Coronary artery (tissue), 2 donors: ENCODE results near the gene UCK1.

Experiments
- DNase-seq: peaks from one replicate; pipeline ENCODE4 v3.0.0-alpha.2; 2017; ENCODE audit warnings: low spot score
- H3K27ac ChIP-seq, 2 donors: fragments of 200-600 bp; sonication (generic); one replicate each; pipeline ENCODE4 v1.5.1; 2016 to 2019
- H3K4me3 ChIP-seq: fragments of 200-600 bp; sonication (generic); 2 replicates; pipeline ENCODE4 v1.5.1; 2016; ENCODE audit warnings: mild to moderate bottlenecking, moderate library complexity
- TF ChIP-seq, protein P1 (sequence below): fragments of 200-600 bp; sonication (generic); IDR thresholded peaks from one replicate; pipeline ENCODE4 v1.5.1; 2019; ENCODE audit warnings: antibody characterized with exemption

Gene UCK1

DNA sequence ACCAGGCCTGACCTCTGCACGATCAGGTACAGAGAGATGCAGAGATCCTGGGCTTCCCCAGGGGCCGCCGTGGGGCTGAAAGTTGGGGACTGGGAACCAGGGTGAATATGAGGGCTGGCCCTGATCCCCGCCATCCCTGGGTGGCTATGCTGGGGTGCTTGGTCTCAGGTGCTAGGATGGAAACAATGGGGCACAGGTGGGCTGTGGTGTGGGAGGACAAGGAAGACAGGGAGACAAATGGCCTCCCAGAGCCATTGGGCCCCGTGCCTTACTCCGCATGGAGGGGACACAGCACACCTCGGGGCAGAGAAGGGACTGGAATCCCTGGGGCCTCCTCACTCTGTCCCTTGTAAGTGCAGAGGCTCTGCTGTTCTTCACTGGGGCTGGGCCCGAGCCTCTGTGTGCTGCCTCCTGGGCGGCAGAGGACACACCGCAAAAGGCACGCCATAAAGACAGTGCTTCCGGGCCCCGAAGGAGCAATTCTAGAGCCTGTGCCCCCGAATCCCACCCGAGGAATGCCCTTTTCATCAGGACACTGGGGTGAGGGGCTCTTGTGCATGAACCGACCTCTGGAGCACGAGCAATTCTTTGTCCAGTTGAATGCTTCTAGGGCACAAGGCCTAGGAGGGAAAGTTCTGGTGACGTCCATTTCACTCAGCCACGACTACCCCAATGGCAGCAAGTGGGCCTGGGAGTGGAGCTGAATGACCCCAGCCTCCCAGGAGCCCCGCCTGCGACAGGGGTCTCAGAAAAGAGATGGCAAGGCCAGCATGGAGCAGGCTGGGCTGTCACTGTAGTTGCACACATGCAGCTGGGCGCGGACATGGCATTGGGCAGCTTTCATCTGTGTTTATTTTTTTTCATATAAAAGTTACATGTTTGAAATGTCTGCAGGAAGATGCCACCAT is 45.1 kb upstream of the UCK1 start:
- Histone ChIP-seq H3K4me3 (no peak overlapping the region), H3K27ac (no peak overlapping the region)
- TF ChIP-seq, protein P1, sequence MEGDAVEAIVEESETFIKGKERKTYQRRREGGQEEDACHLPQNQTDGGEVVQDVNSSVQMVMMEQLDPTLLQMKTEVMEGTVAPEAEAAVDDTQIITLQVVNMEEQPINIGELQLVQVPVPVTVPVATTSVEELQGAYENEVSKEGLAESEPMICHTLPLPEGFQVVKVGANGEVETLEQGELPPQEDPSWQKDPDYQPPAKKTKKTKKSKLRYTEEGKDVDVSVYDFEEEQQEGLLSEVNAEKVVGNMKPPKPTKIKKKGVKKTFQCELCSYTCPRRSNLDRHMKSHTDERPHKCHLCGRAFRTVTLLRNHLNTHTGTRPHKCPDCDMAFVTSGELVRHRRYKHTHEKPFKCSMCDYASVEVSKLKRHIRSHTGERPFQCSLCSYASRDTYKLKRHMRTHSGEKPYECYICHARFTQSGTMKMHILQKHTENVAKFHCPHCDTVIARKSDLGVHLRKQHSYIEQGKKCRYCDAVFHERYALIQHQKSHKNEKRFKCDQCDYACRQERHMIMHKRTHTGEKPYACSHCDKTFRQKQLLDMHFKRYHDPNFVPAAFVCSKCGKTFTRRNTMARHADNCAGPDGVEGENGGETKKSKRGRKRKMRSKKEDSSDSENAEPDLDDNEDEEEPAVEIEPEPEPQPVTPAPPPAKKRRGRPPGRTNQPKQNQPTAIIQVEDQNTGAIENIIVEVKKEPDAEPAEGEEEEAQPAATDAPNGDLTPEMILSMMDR: no peak
- no peak for DNase-seq

DNA sequence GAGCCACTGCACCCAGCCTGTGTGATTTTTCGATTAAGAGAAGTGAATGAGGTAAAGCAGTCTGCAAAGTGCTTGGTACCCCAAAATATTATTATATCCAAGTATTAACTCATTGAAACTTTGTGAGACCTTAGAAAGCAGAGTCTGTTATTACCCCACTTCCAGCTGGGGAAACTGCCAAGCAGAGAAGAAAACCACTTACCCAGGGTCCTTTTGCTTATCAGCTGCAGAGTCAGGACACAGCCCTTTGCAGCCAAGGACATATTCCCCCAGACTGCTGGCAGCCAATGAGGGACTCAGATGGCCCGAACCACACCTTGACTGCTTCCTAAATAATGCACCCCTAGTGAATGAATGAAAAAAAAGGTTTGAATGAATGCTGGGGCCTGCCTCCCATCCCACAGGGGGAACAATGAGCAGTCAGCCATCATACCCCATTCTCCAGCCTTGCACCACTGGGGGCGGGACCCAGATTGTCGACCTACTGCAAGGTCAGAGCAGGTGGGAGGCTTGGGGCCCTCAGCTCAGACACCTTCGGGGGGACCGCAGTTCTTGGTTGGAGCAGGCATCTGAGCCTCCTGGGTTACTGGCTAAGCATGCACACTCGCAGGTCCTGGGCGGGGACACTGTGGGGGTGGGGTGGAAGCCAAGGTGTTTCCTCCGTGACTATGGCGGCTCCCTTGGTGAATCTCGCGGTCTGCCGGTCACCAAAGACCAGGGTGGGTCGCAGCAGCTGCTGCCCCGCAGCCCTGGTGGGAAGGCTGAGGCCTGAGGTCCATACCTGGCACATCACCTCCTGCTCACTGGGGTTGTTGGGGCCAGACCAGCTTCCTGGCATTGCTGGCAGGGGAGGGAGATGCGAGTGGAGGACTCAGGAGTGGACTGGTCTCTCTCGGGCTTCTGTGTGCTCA is 43.9 kb upstream of the UCK1 start:
- DNase-seq: no peak
- TF ChIP-seq, protein P1: no peak
- Histone ChIP-seq H3K4me3 (no peak overlapping the region), H3K27ac (no peak overlapping the region)

DNA sequence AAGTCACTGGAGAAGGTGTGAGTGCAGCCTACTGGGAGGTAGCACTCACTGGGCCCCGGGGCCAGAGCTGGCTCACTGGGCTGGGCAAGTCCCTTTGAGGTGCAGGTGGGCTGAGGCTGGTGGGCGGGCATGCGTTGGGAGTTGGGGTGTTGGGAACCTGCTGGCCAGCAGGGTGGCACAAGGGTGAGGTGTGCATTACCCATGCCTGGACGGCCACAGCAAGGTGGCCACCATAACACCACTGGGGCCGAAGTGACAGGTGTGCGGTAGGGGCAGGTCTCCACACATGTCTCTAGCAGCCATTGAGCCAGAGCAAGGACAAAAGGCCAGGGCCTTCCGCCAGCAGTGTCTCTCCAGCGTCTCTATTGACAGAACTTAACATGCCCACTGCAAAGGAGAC is 36.8 kb upstream of the UCK1 start:
- TF ChIP-seq, protein P1: no peak
- Histone ChIP-seq H3K4me3 (no peak overlapping the region), H3K27ac (no peak overlapping the region)
- no peak for DNase-seq

DNA sequence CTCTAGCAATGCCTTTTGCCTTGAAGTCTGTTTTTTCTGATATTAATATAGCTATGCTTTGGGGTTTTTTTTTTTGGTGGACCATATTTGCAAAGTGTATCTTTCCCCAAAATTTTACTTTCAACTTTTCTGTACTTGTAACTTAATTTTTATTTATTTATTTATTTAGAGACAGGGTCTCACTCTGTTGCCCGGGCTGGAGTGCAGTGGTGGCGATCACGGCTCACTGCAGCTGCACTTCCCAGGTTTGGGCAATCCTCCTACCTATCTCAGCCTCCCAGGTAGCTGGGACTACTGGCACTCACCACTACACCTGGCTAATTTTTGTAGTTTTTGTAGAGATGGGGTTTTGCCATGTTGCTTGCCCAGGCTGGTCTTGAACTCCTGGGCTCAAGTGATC is 35.1 kb upstream of the UCK1 start:
- no peak overlapping the region for H3K4me3 ChIP-seq
- DNase-seq: no peak
- H3K27ac ChIP-seq: no peak overlapping the region
- TF ChIP-seq, protein P1: no peak

DNA sequence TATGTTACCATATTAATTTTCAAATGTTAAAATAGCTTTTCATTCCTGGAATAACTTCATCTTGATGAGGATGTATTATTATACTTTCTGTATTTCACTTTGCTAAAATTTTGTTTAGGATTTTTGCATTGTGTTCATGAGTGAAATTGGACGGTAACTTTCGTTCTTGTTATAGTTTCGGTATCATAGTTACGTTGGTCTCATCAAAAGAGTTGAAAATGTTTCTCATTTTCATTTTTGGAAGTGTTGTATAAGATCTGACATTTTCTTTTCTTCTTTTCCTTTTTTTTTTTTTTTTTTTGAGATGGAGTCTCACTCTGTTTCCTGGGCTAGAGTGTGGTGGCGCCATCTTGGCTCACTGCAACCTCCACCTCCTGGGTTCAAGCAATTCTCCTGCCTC is 34.3 kb upstream of the UCK1 start:
- H3K4me3 ChIP-seq: no peak overlapping the region
- no peak for DNase-seq
- TF ChIP-seq, protein P1: no peak
- no peak overlapping the region for H3K27ac ChIP-seq

DNA sequence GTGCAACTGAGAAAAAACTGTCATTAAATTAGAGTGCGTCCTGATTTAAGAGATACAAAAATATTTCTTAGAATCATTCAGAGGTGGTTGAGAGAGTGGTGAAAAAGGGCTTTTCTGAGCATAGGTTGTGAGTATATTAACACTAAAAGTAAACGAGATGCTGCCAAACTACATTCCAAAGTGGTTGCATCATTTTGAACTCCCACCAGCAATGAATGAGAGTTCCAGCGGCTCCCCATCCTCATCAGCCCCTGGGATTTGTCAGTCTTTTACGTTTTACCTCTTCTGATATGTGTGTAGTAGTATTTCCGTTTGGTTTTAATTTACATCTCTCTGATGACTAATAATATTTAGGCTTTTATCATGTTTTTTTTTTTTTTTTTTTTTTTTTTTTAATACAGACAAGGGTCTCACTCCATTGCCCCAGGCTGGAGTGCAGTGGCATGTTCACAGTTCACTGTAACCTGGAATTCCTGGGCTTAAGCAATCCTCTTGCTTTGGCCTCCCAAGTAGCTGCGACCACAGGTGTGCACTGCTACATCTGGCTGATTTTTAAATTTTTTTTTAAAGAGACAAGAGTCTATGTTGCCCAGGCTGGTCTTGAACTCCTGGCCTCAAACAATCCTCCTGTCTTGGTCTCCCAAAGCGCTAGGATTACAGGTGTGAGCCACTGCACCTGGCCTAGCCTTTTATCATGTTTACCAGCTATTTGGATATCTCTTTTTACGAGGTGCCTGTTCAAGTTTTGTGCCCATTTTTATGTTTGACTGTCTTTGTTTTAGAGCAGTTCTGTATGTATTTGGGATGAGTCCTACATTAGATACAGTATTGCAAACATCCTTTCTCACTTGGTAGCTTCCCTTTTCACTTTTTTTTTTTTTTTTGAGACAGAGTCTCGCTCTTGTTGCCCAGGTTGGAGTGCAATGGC is 31.2 kb upstream of the UCK1 start:
- H3K4me3 ChIP-seq: no peak overlapping the region
- no peak for DNase-seq
- H3K27ac ChIP-seq: no peak overlapping the region
- TF ChIP-seq, protein P1: no peak
